H9 (cell line): Measurements from ENCODE around the gene ODAD3. TPM values are rescaled to one million over a fixed set of nuclear protein-coding genes. Genes with fewer than 3 reads are reported as not detected.

Source experiments
- DNase-seq: peaks from one replicate; pipeline ENCODE4 v3.0.0-alpha.2; 2017
- H2AFZ ChIP-seq: one replicate; pipeline ENCODE4 v1.6.1; 2013; ENCODE audit warnings: mild to moderate bottlenecking, low read length, control low read depth, moderate library complexity
- H2AK5ac ChIP-seq: 2 replicates; pipeline ENCODE4 v1.6.1; 2013; ENCODE audit warnings: low read length, control low read depth, mixed read lengths; ENCODE audit not compliant: insufficient read length
- H2BK120ac ChIP-seq: one replicate; pipeline ENCODE4 v1.6.1; 2013; ENCODE audit warnings: low read depth, mild to moderate bottlenecking, low read length, control low read depth, inconsistent platforms; ENCODE audit not compliant: poor library complexity, severe bottlenecking
- H2BK12ac ChIP-seq: 2 replicates; pipeline ENCODE4 v1.6.1; 2013; ENCODE audit warnings: low read length, control low read depth, mixed read lengths, low read depth; ENCODE audit not compliant: insufficient read length
- H2BK15ac ChIP-seq: 2 replicates; pipeline ENCODE4 v1.6.1; 2013; ENCODE audit warnings: low read depth, low read length, control low read depth
- H2BK20ac ChIP-seq: one replicate; pipeline ENCODE4 v1.6.1; 2013; ENCODE audit warnings: low read depth, mild to moderate bottlenecking, low read length, control low read depth, inconsistent platforms; ENCODE audit not compliant: poor library complexity, severe bottlenecking
- H2BK5ac ChIP-seq: 2 replicates; pipeline ENCODE4 v1.6.1; 2013; ENCODE audit warnings: low read length, control low read depth, mixed read lengths; ENCODE audit not compliant: insufficient read length
- H3K14ac ChIP-seq: 2 replicates; pipeline ENCODE4 v1.6.1; 2013; ENCODE audit warnings: low read length, control low read depth; ENCODE audit not compliant: insufficient read depth
- H3K18ac ChIP-seq: 2 replicates; pipeline ENCODE4 v1.6.1; 2013; ENCODE audit warnings: low read depth, mild to moderate bottlenecking, mixed read lengths, low read length, control low read depth; ENCODE audit not compliant: insufficient read length
- H3K23ac ChIP-seq: 2 replicates; pipeline ENCODE4 v1.6.1; 2013; ENCODE audit warnings: low read length, control low read depth, mixed read lengths, low read depth; ENCODE audit not compliant: insufficient read length
- H3K23me2 ChIP-seq: 2 replicates; pipeline ENCODE4 v1.6.1; 2013; ENCODE audit warnings: low read depth, mild to moderate bottlenecking, mixed read lengths, low read length, control low read depth; ENCODE audit not compliant: insufficient read length, poor library complexity, severe bottlenecking
- H3K27ac ChIP-seq: 2 replicates; pipeline ENCODE4 v1.5.1; 2013; ENCODE audit warnings: low read length, control low read depth, mixed read lengths, low read depth; ENCODE audit not compliant: insufficient read length
- H3K27me3 ChIP-seq: 2 replicates; pipeline ENCODE4 v1.6.1; 2013; ENCODE audit warnings: low read length, control low read depth, inconsistent platforms; ENCODE audit not compliant: insufficient read depth
- H3K4ac ChIP-seq: 2 replicates; pipeline ENCODE4 v1.6.1; 2013; ENCODE audit warnings: low read depth, mild to moderate bottlenecking, control low read depth, inconsistent platforms, low read length, moderate library complexity
- H3K4me1 ChIP-seq: 2 replicates; pipeline ENCODE4 v1.6.1; 2013; ENCODE audit warnings: low read length, control low read depth, inconsistent platforms; ENCODE audit not compliant: insufficient read depth
- H3K4me2 ChIP-seq: 2 replicates; pipeline ENCODE4 v1.6.1; 2013; ENCODE audit warnings: low read length, control low read depth, mixed read lengths; ENCODE audit not compliant: insufficient read length, insufficient read depth
- H3K56ac ChIP-seq: 2 replicates; pipeline ENCODE4 v1.6.1; 2013; ENCODE audit warnings: low read depth, mild to moderate bottlenecking, mixed read lengths, low read length, control low read depth; ENCODE audit not compliant: insufficient read length
- H3K79me1 ChIP-seq: 2 replicates; pipeline ENCODE4 v1.6.1; 2013; ENCODE audit warnings: low read depth, mild to moderate bottlenecking, moderate library complexity, low read length, control low read depth, inconsistent platforms; ENCODE audit not compliant: insufficient read depth, poor library complexity, severe bottlenecking
- H3K79me2 ChIP-seq: 2 replicates; pipeline ENCODE4 v1.6.1; 2013; ENCODE audit warnings: low read length, control low read depth, inconsistent platforms; ENCODE audit not compliant: insufficient read depth
- H3K9ac ChIP-seq: 2 replicates; pipeline ENCODE4 v1.6.1; 2013; ENCODE audit warnings: low read length, control low read depth, mixed read lengths; ENCODE audit not compliant: insufficient read length; ENCODE audit errors: extremely low read depth
- H3K9me3 ChIP-seq: one replicate; pipeline ENCODE4 v1.6.1; 2013; ENCODE audit warnings: low read depth, low read length, inconsistent platforms; ENCODE audit not compliant: control insufficient read depth
- H3T11ph ChIP-seq: one replicate; pipeline ENCODE4 v1.6.1; 2013; ENCODE audit warnings: mild to moderate bottlenecking, low read length, control low read depth, inconsistent platforms
- H4K20me1 ChIP-seq: one replicate; pipeline ENCODE4 v1.6.1; 2013; ENCODE audit not compliant: control insufficient read depth, insufficient read length, insufficient read depth
- H4K5ac ChIP-seq: 2 replicates; pipeline ENCODE4 v1.6.1; 2013; ENCODE audit warnings: low read depth, mild to moderate bottlenecking, mixed read lengths, low read length, control low read depth; ENCODE audit not compliant: insufficient read length
- H4K8ac ChIP-seq: replicated peaks from 2 replicates; pipeline ENCODE4 v1.6.1; 2013; ENCODE audit warnings: low read length, control low read depth, mixed read lengths, low read depth; ENCODE audit not compliant: insufficient read length
- H4K91ac ChIP-seq: 2 replicates; pipeline ENCODE4 v1.6.1; 2013; ENCODE audit warnings: low read depth, mild to moderate bottlenecking, moderate library complexity, mixed read lengths, low read length, control low read depth; ENCODE audit not compliant: insufficient read length
- H3K27ac Mint-ChIP-seq, 3 experiments: 2 replicates in 2 of 3; 3 replicates in 1 of 3; pipeline ENCODE4 v1.8.0; 2020 to 2021; ENCODE audit warnings: mixed read lengths in 3 of 3, mild to moderate bottlenecking in 1 of 3, moderate library complexity in 1 of 3
- H3K27me3 Mint-ChIP-seq: 2 replicates; pipeline ENCODE4 v1.8.0; 2021; ENCODE audit warnings: low read depth, mild to moderate bottlenecking, moderate library complexity, mixed read lengths
- H3K36me3 Mint-ChIP-seq, 3 experiments: 2 replicates in 2 of 3; 3 replicates in 1 of 3; pipeline ENCODE4 v1.8.0; 2020 to 2021; ENCODE audit warnings: low read depth in 3 of 3, mixed read lengths in 3 of 3; ENCODE audit not compliant: insufficient read depth in 1 of 3
- H3K4me1 Mint-ChIP-seq, 2 experiments: 2 replicates each; pipeline ENCODE4 v1.8.0; 2020; ENCODE audit warnings: mixed read lengths in 2 of 2
- H3K4me3 Mint-ChIP-seq, 2 experiments: 2 replicates in 1 of 2; 3 replicates in 1 of 2; pipeline ENCODE4 v1.8.0; 2020 to 2021; ENCODE audit warnings: mild to moderate bottlenecking in 2 of 2, mixed read lengths in 2 of 2, moderate library complexity in 1 of 2
- H3K9me3 Mint-ChIP-seq, 2 experiments: 2 replicates in 1 of 2; 3 replicates in 1 of 2; pipeline ENCODE4 v1.8.0; 2020; ENCODE audit warnings: mild to moderate bottlenecking in 2 of 2, mixed read lengths in 2 of 2, moderate library complexity in 1 of 2
- WGBS: extraction: QIAGEN DNeasy Blood & Tissue Kit; methylation state at CpG from one replicate; pipeline ENCODE4 v1.1.7; 2013; ENCODE audit warnings: missing lambda C conversion rate, low lambda C conversion rate, mixed read lengths; ENCODE audit not compliant: insufficient read length; ENCODE audit errors: extremely low coverage; 5-methylcytosine and 5-hydroxymethylcytosine counted together
- long read RNA-seq: library from polyadenylated mRNA; unstranded; transcript quantifications from one replicate; pipeline ENCODE4 v2.0.0, GENCODE V29; 2020
- total RNA-seq: library from RNA; stranded (reverse); gene quantifications from 2 replicates; pipeline ENCODE4 v1.2.1, GENCODE V29; 2021
- TF ChIP-seq, protein P1 (sequence below): fragments of 200-600 bp; sonication (generic); conservative IDR thresholded peaks from 3 replicates; pipeline ENCODE4 v1.8.0; 2021; ENCODE audit warnings: antibody characterized with exemption, mild to moderate bottlenecking

Gene ODAD3
- total RNA-seq, result 2.2 and 2.5 TPM in 2 replicates
- long read RNA-seq, partial matches to known transcripts, result 1 of 1 reads
- long read RNA-seq, other reads (novel, unspliced or antisense), result 0 of 1 reads

- Histone ChIP-seq H2AK5ac (no peak within 1 kb of the TSS), H3T11ph (peak within 1 kb of the TSS; percentile 68), H2BK12ac (no peak within 1 kb of the TSS), H2BK15ac (no peak within 1 kb of the TSS; the same call in 1 of the 2 replicates), H2BK20ac (no peak within 1 kb of the TSS), H4K20me1 (no peaks in the 10 kb centered on the region), H4K91ac (no peak within 1 kb of the TSS), H3K79me2 (peaks cover 4% of the 10 kb centered on the region; the same call in 1 of the 2 replicates), H4K8ac (no peak within 1 kb of the TSS), H3K27me3 (no peaks in the 10 kb centered on the region), H2AFZ (no peak within 1 kb of the TSS), H2BK5ac (peak within 1 kb of the TSS; percentile 43), H3K23me2 (peaks cover 9% of the 10 kb centered on the region), H3K79me1 (peaks cover 7% of the 10 kb centered on the region), H4K5ac (peak within 1 kb of the TSS; percentile 80), H2BK120ac (no peak within 1 kb of the TSS), H3K27ac (no peak within 1 kb of the TSS), H3K4ac (no peak within 1 kb of the TSS; the same call in 1 of the 2 replicates), H3K9ac (peak within 1 kb of the TSS; percentile 96), H3K4me1 (peaks cover 3% of the 10 kb centered on the region; the same call in 1 of the 2 replicates), H3K18ac (peak within 1 kb of the TSS; percentile 80), H3K14ac (peak within 1 kb of the TSS; percentile 94), H3K4me2 (peak within 1 kb of the TSS; percentile 94), H3K23ac (no peak within 1 kb of the TSS), H3K9me3 (no peaks in the 10 kb centered on the region), H3K56ac (no peak within 1 kb of the TSS)
- peak within 1 kb of the TSS; percentile 98 to 100 (median 100) for H3K27ac Mint-ChIP-seq
- H3K9me3 Mint-ChIP-seq, result no peaks in the 10 kb centered on the region
- peaks cover 10 to 17% of the 10 kb centered on the region in 2 experiments for H3K4me1 Mint-ChIP-seq
- H3K36me3 Mint-ChIP-seq, result peaks cover 24 to 40% (median 40%) of the 10 kb centered on the region in 3 experiments
- H3K27me3 Mint-ChIP-seq, result peaks cover 2% of the 10 kb centered on the region; the same call in 1 of the 2 replicates
- no CpG with 5 or more reads among the region's 53 CpGs for WGBS
- TF ChIP-seq, protein P1, sequence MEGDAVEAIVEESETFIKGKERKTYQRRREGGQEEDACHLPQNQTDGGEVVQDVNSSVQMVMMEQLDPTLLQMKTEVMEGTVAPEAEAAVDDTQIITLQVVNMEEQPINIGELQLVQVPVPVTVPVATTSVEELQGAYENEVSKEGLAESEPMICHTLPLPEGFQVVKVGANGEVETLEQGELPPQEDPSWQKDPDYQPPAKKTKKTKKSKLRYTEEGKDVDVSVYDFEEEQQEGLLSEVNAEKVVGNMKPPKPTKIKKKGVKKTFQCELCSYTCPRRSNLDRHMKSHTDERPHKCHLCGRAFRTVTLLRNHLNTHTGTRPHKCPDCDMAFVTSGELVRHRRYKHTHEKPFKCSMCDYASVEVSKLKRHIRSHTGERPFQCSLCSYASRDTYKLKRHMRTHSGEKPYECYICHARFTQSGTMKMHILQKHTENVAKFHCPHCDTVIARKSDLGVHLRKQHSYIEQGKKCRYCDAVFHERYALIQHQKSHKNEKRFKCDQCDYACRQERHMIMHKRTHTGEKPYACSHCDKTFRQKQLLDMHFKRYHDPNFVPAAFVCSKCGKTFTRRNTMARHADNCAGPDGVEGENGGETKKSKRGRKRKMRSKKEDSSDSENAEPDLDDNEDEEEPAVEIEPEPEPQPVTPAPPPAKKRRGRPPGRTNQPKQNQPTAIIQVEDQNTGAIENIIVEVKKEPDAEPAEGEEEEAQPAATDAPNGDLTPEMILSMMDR, result peak; percentile 93
- peak; percentile 99 for DNase-seq
- H3K4me3 Mint-ChIP-seq, result peak within 1 kb of the TSS; percentile 98 to 100
Observed at GRCh38 chr19:11435057-11435832, at the start of gene ODAD3, which contains the start of gene PRKCSH. TSS of gene ODAD3 (minus strand) at chr19:11435121. CDS start at chr19:11435016, 105 bp downstream. TSS of gene PRKCSH (plus strand) at chr19:11435635. CDS start at chr19:11436118, 483 bp downstream.
